ENCODE data around the gene L2HGDH. TPM values are rescaled to one million over a fixed set of nuclear protein-coding genes. Genes with fewer than 3 reads are reported as not detected.

L2HGDH gene
- total and polyA plus RNA-seq, 3 experiments from 2014 or later, result 3.6 to 20.0 (median 19.7) TPM

- no peak for DNase-seq
- POLR2A ChIA-PET, result no interaction called here
- CTCF ChIA-PET, result no interaction called here
- no peak overlapping the region for H3K4me3 ChIP-seq (ENCODE audit: low read length)
- H3K9me3 ChIP-seq (ENCODE audit: low read length), result no peaks in the 10 kb centered on the region
- H3K27ac ChIP-seq (ENCODE audit: low read depth, low read length), result no peak overlapping the region
- H3K4me1 Mint-ChIP-seq, result no peaks in the 10 kb centered on the region
- H3K4me1 ChIP-seq (ENCODE audit: insufficient read depth, low read length), result no peaks in the 10 kb centered on the region
- no peaks in the 10 kb centered on the region for H3K27me3 Mint-ChIP-seq
- peaks cover 18 to 20% (median 19%) of the 10 kb centered on the region in 3 donors for H3K36me3 Mint-ChIP-seq
- no peaks in the 10 kb centered on the region for H3K36me3 ChIP-seq (ENCODE audit: insufficient read depth, low read length)
- H3K4me3 Mint-ChIP-seq, result no peak overlapping the region
- H3K27me3 ChIP-seq (ENCODE audit: insufficient read depth, low read length, poor library complexity, severe bottlenecking), result no peaks in the 10 kb centered on the region
- no peak overlapping the region for H3K27ac Mint-ChIP-seq
- peaks cover 0 to 3% (median 0%) of the 10 kb centered on the region in 5 donors for H3K9me3 Mint-ChIP-seq
Observed at GRCh38 chr14:50254248-50254647, 57.8 kb downstream of the L2HGDH start.

GRCh38 chr14:50249136-50249775 lies 62.8 kb downstream of the L2HGDH start:
- Histone ChIP-seq H3K27ac (ENCODE audit: low read depth, low read length) (no peak overlapping the region), H3K36me3 (ENCODE audit: insufficient read depth, low read length) (no peaks in the 10 kb centered on the region), H3K4me1 (ENCODE audit: insufficient read depth, low read length) (no peaks in the 10 kb centered on the region), H3K4me3 (ENCODE audit: low read length) (no peak overlapping the region), H3K27me3 (ENCODE audit: insufficient read depth, low read length, poor library complexity, severe bottlenecking) (no peaks in the 10 kb centered on the region), H3K9me3 (ENCODE audit: low read length) (no peaks in the 10 kb centered on the region)
- peaks cover 0 to 3% (median 0%) of the 10 kb centered on the region in 5 donors for H3K9me3 Mint-ChIP-seq
- ChIA-PET CTCF (no interaction called here), POLR2A (no interaction called here)
- H3K27me3 Mint-ChIP-seq, result no peaks in the 10 kb centered on the region
- H3K4me1 Mint-ChIP-seq, result no peaks in the 10 kb centered on the region
- no peak overlapping the region for H3K27ac Mint-ChIP-seq
- H3K36me3 Mint-ChIP-seq, result peaks cover 20 to 29% (median 21%) of the 10 kb centered on the region in 3 donors
- H3K4me3 Mint-ChIP-seq, result no peak overlapping the region
- DNase-seq, result no peak

GRCh38 chr14:50247245-50247644 lies 64.8 kb downstream of the L2HGDH start:
- no peaks in the 10 kb centered on the region for H3K27me3 Mint-ChIP-seq
- CTCF ChIA-PET, result interaction anchor here (1.2 kb wide), 1 partner anchor 13 kb away, joined by 4 read pairs; no protein-coding TSS in a partner anchor
- DNase-seq, result no peak

GRCh38 chr14:50242566-50243310 lies 69.3 kb downstream of the L2HGDH start:
- no peaks in the 10 kb centered on the region for H3K27me3 Mint-ChIP-seq
- CTCF ChIA-PET, result no interaction called here
- no peak overlapping the region for H3K4me3 ChIP-seq (ENCODE audit: low read length)

More at GRCh38 chr14:50247245-50247644, 64.8 kb downstream of the L2HGDH start:
- H3K36me3 ChIP-seq (ENCODE audit: insufficient read depth, low read length), result no peaks in the 10 kb centered on the region
- H3K27ac ChIP-seq (ENCODE audit: low read depth, low read length), result no peak overlapping the region
- H3K4me3 ChIP-seq (ENCODE audit: low read length), result no peak overlapping the region
- H3K4me1 ChIP-seq (ENCODE audit: insufficient read depth, low read length), result no peaks in the 10 kb centered on the region
- H3K27ac Mint-ChIP-seq, result no peak overlapping the region
- peaks cover 0 to under 1% (median 0%) of the 10 kb centered on the region in 5 donors for H3K9me3 Mint-ChIP-seq
- H3K9me3 ChIP-seq (ENCODE audit: low read length), result no peaks in the 10 kb centered on the region
- POLR2A ChIA-PET, result no interaction called here
- H3K4me1 Mint-ChIP-seq, result no peaks in the 10 kb centered on the region
- peaks cover 13 to 21% (median 15%) of the 10 kb centered on the region in 3 donors for H3K36me3 Mint-ChIP-seq
- H3K27me3 ChIP-seq (ENCODE audit: insufficient read depth, low read length, poor library complexity, severe bottlenecking), result no peaks in the 10 kb centered on the region
- peak overlapping the region in 1 of 7 donors; percentile 11 for H3K4me3 Mint-ChIP-seq

GRCh38 chr14:50242096-50242495 lies 69.9 kb downstream of the L2HGDH start:
- ChIA-PET POLR2A (no interaction called here), CTCF (interaction anchor here (0.9 kb wide), 1 partner anchor 9 kb away, joined by 3 read pairs; no protein-coding TSS in a partner anchor)
- Histone ChIP-seq H3K4me3 (ENCODE audit: low read length) (no peak overlapping the region), H3K9me3 (ENCODE audit: low read length) (no peaks in the 10 kb centered on the region), H3K4me1 (ENCODE audit: insufficient read depth, low read length) (no peaks in the 10 kb centered on the region), H3K36me3 (ENCODE audit: insufficient read depth, low read length) (no peaks in the 10 kb centered on the region), H3K27ac (ENCODE audit: low read depth, low read length) (no peak overlapping the region), H3K27me3 (ENCODE audit: insufficient read depth, low read length, poor library complexity, severe bottlenecking) (no peaks in the 10 kb centered on the region)
- Mint-ChIP-seq H3K4me1 (no peaks in the 10 kb centered on the region), H3K36me3 (peaks cover 0 to 7% (median 6%) of the 10 kb centered on the region in 3 donors), H3K27ac (peak overlapping the region in 1 of 8 donors; percentile 19), H3K4me3 (no peak overlapping the region), H3K9me3 (no peaks in the 10 kb centered on the region), H3K27me3 (no peaks in the 10 kb centered on the region)
- no peak for DNase-seq

More at GRCh38 chr14:50242566-50243310, 69.3 kb downstream of the L2HGDH start:
- peak overlapping the region in 1 of 8 donors; percentile 19 for H3K27ac Mint-ChIP-seq
- H3K9me3 Mint-ChIP-seq, result no peaks in the 10 kb centered on the region
- no peaks in the 10 kb centered on the region for H3K27me3 ChIP-seq (ENCODE audit: insufficient read depth, low read length, poor library complexity, severe bottlenecking)
- POLR2A ChIA-PET, result no interaction called here
- no peaks in the 10 kb centered on the region for H3K4me1 ChIP-seq (ENCODE audit: insufficient read depth, low read length)
- H3K27ac ChIP-seq (ENCODE audit: low read depth, low read length), result no peak overlapping the region
- no peaks in the 10 kb centered on the region for H3K9me3 ChIP-seq (ENCODE audit: low read length)
- H3K36me3 ChIP-seq (ENCODE audit: insufficient read depth, low read length), result no peaks in the 10 kb centered on the region
- H3K4me1 Mint-ChIP-seq, result no peaks in the 10 kb centered on the region
- no peak overlapping the region for H3K4me3 Mint-ChIP-seq
- H3K36me3 Mint-ChIP-seq, result peaks cover 0 to 7% (median 6%) of the 10 kb centered on the region in 3 donors
- no peak for DNase-seq

- H3K9me3 ChIP-seq (ENCODE audit: low read length), result no peaks in the 10 kb centered on the region
- H3K27me3 ChIP-seq (ENCODE audit: insufficient read depth, low read length, poor library complexity, severe bottlenecking), result no peaks in the 10 kb centered on the region
- DNase-seq, result no peak
- H3K4me1 Mint-ChIP-seq, result peaks cover 9 to 16% (median 10%) of the 10 kb centered on the region in 3 donors
- no peaks in the 10 kb centered on the region for H3K36me3 Mint-ChIP-seq
- no peak overlapping the region for H3K27ac ChIP-seq (ENCODE audit: low read depth, low read length)
- ChIA-PET CTCF (no interaction called here), POLR2A (no interaction called here)
- no peaks in the 10 kb centered on the region for H3K36me3 ChIP-seq (ENCODE audit: insufficient read depth, low read length)
- peak overlapping the region in 1 of 8 donors; percentile 65 for H3K27ac Mint-ChIP-seq
- H3K4me1 ChIP-seq (ENCODE audit: insufficient read depth, low read length), result peaks cover 2% of the 10 kb centered on the region
- H3K9me3 Mint-ChIP-seq, result no peaks in the 10 kb centered on the region
- peak overlapping the region in 1 of 7 donors; percentile 44 for H3K4me3 Mint-ChIP-seq
- H3K4me3 ChIP-seq (ENCODE audit: low read length), result no peak overlapping the region
- peaks cover 0 to 4% of the 10 kb centered on the region in 2 donors for H3K27me3 Mint-ChIP-seq
Observed at GRCh38 chr14:50237427-50237826, 74.6 kb downstream of the L2HGDH start.

- H3K9me3 ChIP-seq (ENCODE audit: low read length), result no peaks in the 10 kb centered on the region
- H3K27ac ChIP-seq (ENCODE audit: low read depth, low read length), result no peak overlapping the region
- no peak for DNase-seq
- Mint-ChIP-seq H3K9me3 (no peaks in the 10 kb centered on the region), H3K4me3 (peak overlapping the region; percentile 40 to 93 (median 75)), H3K27me3 (peaks cover 0 to 4% of the 10 kb centered on the region in 2 donors), H3K27ac (peak overlapping the region in 6 of 8 donors; percentile 13 to 93 (median 50)), H3K36me3 (peaks cover 0 to 7% (median under 1%) of the 10 kb centered on the region in 3 donors), H3K4me1 (peaks cover 30 to 40% (median 34%) of the 10 kb centered on the region in 3 donors)
- H3K4me1 ChIP-seq (ENCODE audit: insufficient read depth, low read length), result peaks cover 20% of the 10 kb centered on the region
- no peaks in the 10 kb centered on the region for H3K36me3 ChIP-seq (ENCODE audit: insufficient read depth, low read length)
- ChIA-PET CTCF (interaction anchor here (1.9 kb wide), 1 partner anchor 13 kb away, joined by 4 read pairs; no protein-coding TSS in a partner anchor), POLR2A (no interaction called here)
- H3K4me3 ChIP-seq (ENCODE audit: low read length), result no peak overlapping the region
- H3K27me3 ChIP-seq (ENCODE audit: insufficient read depth, low read length, poor library complexity, severe bottlenecking), result no peaks in the 10 kb centered on the region
Observed at GRCh38 chr14:50233951-50234250, 78.1 kb downstream of the L2HGDH start.
